ENCODE results near the gene CCDC167. TPM values are rescaled to one million over a fixed set of nuclear protein-coding genes. Genes with fewer than 3 reads are reported as not detected.
A peak's percentile ranks its signal among the peaks of the same experiment; 100 is the strongest.
"Not testable (repeated sequence)": the region's sequence is repeated elsewhere in the genome, so short reads cannot be mapped to it uniquely, and the experiment has no call there.

CCDC167 gene
- total RNA-seq, 1 experiment from 2014 or later: 31.1 TPM

GRCh38 chr6:37516076-37516919, 16.6 kb upstream of the CCDC167 start:
- DNase-seq (ENCODE audit: low read depth, low spot score): peak; percentile 77
- in situ Hi-C loops (cut with HindIII; ENCODE audit: low pct_unique_long_range_greater_than_20kb, low sequenced_read_pairs): no loop called here

DNA sequence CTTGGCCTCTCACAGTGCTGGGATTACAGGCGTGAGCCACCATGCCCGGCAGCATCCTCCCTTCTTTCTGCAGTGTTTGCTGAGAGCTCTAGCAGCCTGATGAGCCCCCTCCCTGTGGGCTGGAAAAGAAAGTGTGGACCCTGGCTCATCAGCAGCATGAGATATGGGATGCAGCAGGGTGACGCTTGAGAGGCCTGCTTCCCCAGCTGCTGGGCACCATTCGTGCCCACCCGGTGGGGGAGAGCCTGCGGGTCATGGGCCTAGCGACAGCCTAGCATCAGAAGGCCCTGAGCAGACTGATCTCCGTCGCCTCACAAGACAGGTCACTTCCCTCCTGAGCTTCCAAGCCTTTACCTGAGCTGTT, 16.0 kb upstream of the CCDC167 start:
- in situ Hi-C loops (cut with HindIII; ENCODE audit: low pct_unique_long_range_greater_than_20kb, low sequenced_read_pairs): no loop called here
- no peak for DNase-seq (ENCODE audit: low read depth, low spot score)

- DNase-seq (ENCODE audit: low read depth, low spot score): no peak
Measured at GRCh38 chr6:37514837-37515236, 15.1 kb upstream of the CCDC167 start.

DNA sequence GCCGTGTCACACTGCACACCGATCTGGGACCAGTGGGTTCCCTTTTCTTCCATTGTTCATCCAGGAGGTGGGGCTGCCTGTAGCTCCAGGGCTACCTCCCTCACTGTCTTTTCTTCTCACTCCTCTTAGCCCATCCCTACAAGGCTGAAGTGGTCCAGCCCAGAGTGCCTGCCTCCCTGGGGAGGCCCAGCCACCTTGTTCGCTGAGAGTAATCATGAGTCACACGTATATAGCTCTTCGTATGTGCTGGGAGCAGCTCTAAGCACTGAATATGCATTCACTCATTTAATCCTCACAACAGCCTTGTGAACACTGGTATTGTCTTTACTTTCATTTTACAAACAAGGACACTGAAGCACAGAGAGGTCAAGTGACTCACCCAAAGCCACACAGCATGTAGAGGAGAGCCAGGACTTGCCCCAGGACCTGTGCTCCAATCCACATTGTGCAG, 14.7 kb upstream of the CCDC167 start:
- in situ Hi-C loops (cut with HindIII; ENCODE audit: low pct_unique_long_range_greater_than_20kb, low sequenced_read_pairs): no loop called here
- DNase-seq (ENCODE audit: low read depth, low spot score): no peak

More at GRCh38 chr6:37514837-37515236, 15.1 kb upstream of the CCDC167 start:
- in situ Hi-C loops (cut with HindIII; ENCODE audit: low pct_unique_long_range_greater_than_20kb, low sequenced_read_pairs): no loop called here

GRCh38 chr6:37513576-37513975, 13.9 kb upstream of the CCDC167 start:
- DNase-seq (ENCODE audit: low read depth, low spot score): no peak
- in situ Hi-C loops (cut with HindIII; ENCODE audit: low pct_unique_long_range_greater_than_20kb, low sequenced_read_pairs): no loop called here

GRCh38 chr6:37513155-37513554, 13.5 kb upstream of the CCDC167 start:
- in situ Hi-C loops (cut with HindIII; ENCODE audit: low pct_unique_long_range_greater_than_20kb, low sequenced_read_pairs): no loop called here
- no peak for DNase-seq (ENCODE audit: low read depth, low spot score)

DNA sequence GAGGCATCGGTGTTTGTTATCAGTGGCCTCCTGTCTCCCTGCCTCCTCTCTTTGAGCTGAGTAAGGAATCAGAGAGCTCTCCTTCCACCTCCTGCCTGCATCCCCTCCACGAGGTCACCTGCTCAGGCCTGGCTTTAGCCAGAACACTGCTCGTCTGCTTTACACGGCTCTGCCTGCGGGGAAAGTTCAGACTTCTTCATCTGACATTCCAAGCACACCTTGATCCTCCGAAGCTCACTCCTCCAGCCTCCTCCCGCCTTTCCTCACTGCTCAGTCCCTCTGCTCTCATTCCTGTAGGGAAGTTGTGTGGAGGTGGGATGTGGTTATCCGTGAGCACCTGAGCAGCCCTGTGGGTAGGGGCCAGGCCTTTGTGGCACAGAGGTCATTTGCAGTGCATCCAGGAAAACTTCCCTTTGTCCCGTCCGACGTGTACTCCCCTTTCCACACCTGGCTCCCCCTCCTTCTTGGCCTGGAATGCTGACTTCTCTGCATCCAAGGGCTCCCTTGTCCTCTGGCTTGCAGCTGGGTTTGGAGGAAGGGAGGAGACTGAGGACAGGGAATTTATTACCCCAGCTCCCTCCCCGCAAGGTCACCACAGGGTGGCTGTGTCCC, 12.8 kb upstream of the CCDC167 start:
- in situ Hi-C loops (cut with HindIII; ENCODE audit: low pct_unique_long_range_greater_than_20kb, low sequenced_read_pairs): no loop called here
- no peak for DNase-seq (ENCODE audit: low read depth, low spot score)

GRCh38 chr6:37511910-37512399, 12.3 kb upstream of the CCDC167 start:
- in situ Hi-C loops (cut with HindIII; ENCODE audit: low pct_unique_long_range_greater_than_20kb, low sequenced_read_pairs): no loop called here
- DNase-seq (ENCODE audit: low read depth, low spot score): no peak

DNA sequence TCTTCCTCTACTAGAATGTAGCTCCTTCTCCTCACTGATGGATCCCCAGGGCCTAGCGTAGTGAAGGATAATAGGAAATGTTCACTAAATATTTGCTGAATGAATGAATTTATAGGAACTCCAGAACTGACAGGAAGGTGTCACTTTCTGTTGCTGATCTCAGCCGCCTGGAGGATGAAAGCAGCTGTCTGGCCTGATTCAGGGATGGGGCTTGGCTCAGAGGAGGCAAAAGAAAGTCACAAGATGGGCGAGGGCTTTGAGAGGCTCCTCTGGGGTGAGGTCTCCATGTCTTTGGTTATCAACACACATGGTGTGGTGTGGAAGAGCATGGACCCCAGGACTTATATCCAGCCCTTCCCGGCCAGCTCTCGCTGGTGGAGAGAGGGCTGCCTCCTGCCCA, 11.5 kb upstream of the CCDC167 start:
- no peak for DNase-seq (ENCODE audit: low read depth, low spot score)
- in situ Hi-C loops (cut with HindIII; ENCODE audit: low pct_unique_long_range_greater_than_20kb, low sequenced_read_pairs): no loop called here

DNA sequence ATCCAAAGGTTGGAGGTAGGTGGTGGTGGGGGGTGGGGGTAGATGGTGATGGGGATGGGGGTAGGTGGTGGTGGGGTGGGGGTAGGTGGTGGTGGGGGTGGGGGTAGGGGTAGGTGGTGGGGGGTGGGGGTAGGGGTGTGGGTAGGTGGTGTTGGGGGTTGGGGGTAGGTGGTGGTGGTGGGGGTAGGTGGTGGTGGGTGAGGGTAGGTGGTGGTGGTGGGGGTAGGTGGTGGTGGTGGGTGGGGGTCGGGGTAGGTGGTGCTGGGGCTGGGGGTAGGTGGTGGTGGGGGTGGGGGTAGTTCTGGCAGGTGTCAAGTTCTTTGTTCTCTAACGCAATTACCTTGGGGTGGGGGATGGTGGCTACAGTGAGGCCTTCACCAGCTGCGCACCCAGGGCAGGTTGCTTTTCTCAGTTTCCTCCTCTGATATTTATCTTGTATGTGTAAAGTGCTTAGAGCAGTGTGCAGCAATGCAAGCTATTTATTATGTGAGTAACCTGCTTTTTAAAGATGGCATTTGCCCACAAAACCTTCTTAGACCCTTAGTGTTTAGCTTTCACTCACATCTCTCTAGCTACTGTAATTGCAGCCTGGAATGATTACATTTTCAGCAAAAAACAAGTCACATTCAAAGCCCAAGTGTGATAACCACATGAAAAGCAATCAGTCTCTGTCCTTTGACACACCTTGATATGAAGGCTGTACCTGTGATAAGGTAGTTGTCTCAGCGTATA, 8.2 kb upstream of the CCDC167 start:
- in situ Hi-C loops (cut with HindIII; ENCODE audit: low pct_unique_long_range_greater_than_20kb, low sequenced_read_pairs): no loop called here

GRCh38 chr6:37507077-37507476, 7.4 kb upstream of the CCDC167 start:
- in situ Hi-C loops (cut with HindIII; ENCODE audit: low pct_unique_long_range_greater_than_20kb, low sequenced_read_pairs): no loop called here

More for the DNA sequence above, 8.2 kb upstream of the CCDC167 start:
- DNase-seq (ENCODE audit: low read depth, low spot score): no peak

DNA sequence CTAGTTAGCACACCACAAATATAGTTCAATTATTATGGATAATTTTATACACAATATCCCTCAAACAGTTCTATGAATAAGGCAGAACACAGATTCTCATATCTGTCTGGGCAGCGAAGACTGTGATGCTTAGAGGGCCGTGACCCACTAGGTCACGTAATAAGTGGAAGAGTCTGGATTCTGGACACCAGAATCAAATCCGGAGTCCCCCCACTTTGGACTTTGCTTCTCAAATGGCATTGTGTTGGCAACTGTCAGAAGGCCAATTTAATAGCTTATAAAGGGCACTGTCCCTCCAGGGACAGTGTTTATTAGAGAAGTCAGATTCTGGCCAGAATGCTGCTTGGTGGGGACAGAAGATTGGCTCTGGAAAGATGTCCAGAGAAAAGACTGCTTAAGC, 6.8 kb upstream of the CCDC167 start:
- DNase-seq (ENCODE audit: low read depth, low spot score): no peak
- in situ Hi-C loops (cut with HindIII; ENCODE audit: low pct_unique_long_range_greater_than_20kb, low sequenced_read_pairs): no loop called here

More at GRCh38 chr6:37507077-37507476, 7.4 kb upstream of the CCDC167 start:
- DNase-seq (ENCODE audit: low read depth, low spot score): no peak

- in situ Hi-C loops (cut with HindIII; ENCODE audit: low pct_unique_long_range_greater_than_20kb, low sequenced_read_pairs): no loop called here
- no peak for DNase-seq (ENCODE audit: low read depth, low spot score)
Measured at GRCh38 chr6:37504024-37504423, 4.3 kb upstream of the CCDC167 start.

DNA sequence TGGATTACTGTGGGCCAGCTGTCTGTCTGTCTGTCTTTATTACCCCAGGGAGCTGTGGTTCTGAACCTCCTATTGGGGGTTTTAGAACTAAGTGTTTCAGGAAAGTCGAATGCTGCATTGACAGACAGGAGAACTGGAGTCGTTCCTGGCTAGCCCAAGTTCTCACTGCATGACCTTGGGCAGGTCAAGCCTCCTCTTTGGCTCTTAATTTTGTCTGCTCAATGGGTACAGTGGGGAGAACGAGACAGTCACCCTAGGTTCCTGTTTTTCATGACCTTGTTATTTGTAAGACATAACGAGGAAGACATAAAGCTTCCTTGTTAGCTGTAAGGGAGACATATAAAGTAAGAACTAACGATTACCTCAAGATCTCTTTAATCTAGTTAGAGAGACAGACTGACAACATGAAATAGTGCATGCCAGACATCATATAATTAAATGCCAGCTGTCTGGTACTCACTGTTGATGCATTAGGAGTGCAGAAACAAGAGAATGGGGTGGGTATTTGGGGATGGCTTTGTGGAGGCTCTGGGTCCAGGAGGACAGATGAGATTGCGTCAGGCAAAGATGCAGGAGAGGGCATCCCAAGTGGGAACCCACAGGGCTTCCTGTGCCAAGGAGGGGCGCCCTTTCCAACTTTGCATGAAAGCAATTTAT, 3.7 kb upstream of the CCDC167 start:
- in situ Hi-C loops (cut with HindIII; ENCODE audit: low pct_unique_long_range_greater_than_20kb, low sequenced_read_pairs): no loop called here
- DNase-seq (ENCODE audit: low read depth, low spot score): no peak

DNA sequence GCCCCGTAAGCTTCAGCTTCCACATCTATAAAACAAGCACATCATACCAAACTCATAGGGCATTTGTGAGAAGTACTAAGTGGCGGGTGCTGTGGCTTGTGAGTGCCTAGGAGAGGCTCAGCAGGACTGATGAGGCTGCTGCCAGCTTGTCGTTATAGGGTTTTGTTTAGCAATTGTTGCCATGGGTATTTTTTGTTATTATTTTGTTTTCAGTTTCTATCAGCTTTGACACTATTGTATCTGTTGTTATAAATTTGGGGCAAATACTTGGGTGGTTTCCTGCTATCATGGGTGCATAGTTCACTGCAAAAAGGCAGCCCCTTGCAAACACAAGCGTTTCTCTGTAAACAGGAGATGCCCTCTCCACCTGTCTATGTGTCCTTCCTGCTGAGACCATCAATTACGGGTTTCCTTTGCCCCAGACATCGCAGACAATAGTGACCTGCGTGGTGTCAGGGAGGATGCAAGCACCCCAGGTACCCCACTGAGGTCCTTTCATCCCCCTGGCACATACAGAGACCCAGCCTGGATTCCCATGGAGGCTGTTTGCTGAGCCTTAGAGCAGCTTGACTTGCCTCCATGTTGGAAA, 3.1 kb upstream of the CCDC167 start:
- in situ Hi-C loops (cut with HindIII; ENCODE audit: low pct_unique_long_range_greater_than_20kb, low sequenced_read_pairs): no loop called here
- no peak for DNase-seq (ENCODE audit: low read depth, low spot score)

DNA sequence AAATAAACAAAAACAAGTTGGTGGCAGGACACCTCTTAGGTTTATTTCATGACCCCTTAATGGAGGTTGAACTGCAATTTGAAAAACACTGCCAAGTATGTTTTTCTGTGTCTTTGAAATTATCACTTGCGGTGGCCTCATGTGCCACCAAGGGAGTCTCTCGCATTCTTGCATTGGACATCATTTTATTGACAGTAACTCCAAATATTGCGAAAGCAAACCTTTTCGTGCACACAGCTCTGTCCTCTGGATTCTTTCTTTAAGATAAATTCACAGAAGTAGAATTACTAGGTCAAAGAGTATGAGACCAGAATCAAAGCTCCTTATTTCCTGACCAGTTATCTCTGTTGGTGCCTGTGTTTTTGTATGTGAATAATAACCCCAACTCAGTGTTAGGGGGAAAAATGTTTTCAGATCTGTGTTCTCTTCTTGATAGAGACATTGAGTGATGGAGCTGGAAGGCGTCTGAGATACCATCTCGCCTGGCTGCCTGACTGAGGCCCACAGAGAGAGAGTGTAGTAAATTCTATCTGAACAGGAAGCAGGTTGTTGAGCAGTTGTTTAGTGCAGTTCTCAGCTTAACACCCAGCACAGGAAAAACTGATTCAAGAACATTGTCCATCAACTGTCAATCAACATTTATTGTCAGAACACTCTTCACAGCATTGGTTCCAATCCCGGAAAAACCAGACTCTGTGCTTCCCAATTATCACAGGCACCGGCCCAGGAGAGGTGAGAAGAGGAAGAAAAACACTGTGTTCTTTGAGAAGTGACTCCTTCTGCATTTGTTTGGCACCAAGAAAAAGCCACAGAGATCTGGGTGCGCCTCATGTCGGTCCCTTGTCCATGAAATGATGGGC, 2.2 kb upstream of the CCDC167 start:
- DNase-seq (ENCODE audit: low read depth, low spot score): no peak
- in situ Hi-C loops (cut with HindIII; ENCODE audit: low pct_unique_long_range_greater_than_20kb, low sequenced_read_pairs): no loop called here

DNA sequence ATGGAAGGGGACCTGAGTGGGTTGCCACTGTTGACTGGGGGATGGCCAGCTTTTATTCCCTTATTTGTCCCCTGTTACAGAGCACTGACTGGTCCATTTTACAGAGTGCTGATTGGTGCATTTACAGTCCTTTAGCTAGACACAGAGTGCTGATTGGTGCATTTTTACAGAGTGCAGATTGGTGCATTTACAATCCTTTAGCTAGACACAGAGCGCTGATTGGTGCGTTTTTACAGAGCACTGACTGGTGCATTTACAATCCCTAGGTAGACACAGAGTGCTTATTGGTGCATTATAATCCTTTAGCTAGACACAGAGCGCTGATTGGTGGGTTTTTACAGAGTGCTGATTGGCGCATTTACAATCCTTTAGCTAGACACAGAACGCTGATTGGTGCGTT, 1.2 kb upstream of the CCDC167 start:
- in situ Hi-C loops (cut with HindIII; ENCODE audit: low pct_unique_long_range_greater_than_20kb, low sequenced_read_pairs); DNase-seq (ENCODE audit: low read depth, low spot score): not testable (repeated sequence)

All from SK-MEL-5 (cell line).